Measurements from ENCODE around the gene WRAP53. TPM values are rescaled to one million over a fixed set of nuclear protein-coding genes. Genes with fewer than 3 reads are reported as not detected.
A peak's percentile ranks its signal among the peaks of the same experiment; 100 is the strongest.

The WRAP53 gene
- total RNA-seq, 1 donor from 2014 or later, result 26.4 TPM

DNA sequence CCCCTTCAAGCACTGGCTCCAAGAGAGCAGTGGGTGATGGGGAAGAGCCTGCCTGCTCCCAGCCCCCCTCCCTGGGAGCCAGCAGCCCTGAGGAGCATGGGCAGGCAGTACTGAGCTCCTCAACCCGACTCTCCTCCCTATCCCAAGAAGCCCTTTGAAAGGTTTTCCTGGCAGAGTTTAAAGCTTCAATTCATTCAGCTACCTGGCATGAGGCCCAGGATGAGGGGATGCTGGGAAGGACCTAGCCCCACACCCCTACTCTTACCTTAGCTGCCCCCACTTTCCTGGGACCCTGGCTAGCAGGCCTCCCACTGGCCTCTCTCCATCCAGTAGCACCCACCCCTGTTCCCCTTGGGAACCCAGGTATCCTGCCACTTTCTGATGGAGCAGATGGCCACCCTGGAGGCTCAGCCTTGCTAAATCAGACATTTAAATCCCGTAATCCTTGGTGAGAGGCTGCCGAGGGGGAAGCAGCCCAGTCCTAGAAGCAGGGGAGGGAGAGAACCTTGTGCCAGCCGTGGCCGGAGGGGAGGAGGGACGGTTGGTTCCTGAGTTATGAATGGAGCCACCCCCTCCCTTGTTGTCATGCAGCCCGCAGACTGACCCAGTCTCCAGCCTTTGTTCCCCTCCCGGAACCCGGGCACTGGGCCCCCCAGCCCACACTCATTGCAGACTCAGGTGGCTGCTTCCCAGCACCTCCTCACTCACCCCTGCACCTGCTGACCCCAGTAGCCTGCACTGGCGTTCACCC, 20.4 kb upstream of the WRAP53 start:
- DNase-seq (ENCODE audit: low spot score, unreplicated experiment), result no peak
- Mint-ChIP-seq H3K4me1 (ENCODE audit: low read depth) (no peaks in the 10 kb centered on the region), H3K36me3 (ENCODE audit: insufficient read depth) (peaks cover 15% of the 10 kb centered on the region), H3K4me3 (ENCODE audit: low read depth) (no peak overlapping the region), H3K27me3 (no peaks in the 10 kb centered on the region), H3K9me3 (ENCODE audit: low read depth) (no peaks in the 10 kb centered on the region), H3K27ac (no peak overlapping the region)
- TF ChIP-seq, protein P1, sequence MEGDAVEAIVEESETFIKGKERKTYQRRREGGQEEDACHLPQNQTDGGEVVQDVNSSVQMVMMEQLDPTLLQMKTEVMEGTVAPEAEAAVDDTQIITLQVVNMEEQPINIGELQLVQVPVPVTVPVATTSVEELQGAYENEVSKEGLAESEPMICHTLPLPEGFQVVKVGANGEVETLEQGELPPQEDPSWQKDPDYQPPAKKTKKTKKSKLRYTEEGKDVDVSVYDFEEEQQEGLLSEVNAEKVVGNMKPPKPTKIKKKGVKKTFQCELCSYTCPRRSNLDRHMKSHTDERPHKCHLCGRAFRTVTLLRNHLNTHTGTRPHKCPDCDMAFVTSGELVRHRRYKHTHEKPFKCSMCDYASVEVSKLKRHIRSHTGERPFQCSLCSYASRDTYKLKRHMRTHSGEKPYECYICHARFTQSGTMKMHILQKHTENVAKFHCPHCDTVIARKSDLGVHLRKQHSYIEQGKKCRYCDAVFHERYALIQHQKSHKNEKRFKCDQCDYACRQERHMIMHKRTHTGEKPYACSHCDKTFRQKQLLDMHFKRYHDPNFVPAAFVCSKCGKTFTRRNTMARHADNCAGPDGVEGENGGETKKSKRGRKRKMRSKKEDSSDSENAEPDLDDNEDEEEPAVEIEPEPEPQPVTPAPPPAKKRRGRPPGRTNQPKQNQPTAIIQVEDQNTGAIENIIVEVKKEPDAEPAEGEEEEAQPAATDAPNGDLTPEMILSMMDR (IDR thresholded peaks at IDR 0.05; ENCODE audit: unreplicated experiment), result no peak

DNA sequence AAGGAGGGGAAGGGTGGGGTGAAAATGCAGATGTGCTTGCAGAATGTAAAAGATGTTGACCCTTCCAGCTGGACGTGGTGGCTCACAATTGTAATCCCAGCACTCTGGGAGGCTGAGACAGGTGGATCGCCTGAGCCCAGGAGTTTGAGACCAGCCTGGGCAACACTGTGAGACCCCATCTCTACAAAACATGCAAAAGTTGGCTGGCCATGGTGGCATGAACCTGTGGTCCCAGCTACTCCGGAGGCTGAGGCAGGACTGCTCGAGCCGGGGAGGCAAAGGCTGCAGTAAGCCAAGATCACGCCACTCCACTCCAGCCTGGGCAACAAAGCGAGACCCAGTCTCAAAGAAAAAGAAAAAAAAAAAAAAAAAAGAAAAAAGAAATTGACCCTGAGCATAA, 19.8 kb upstream of the WRAP53 start:
- Mint-ChIP-seq H3K9me3 (ENCODE audit: low read depth) (peaks cover 3% of the 10 kb centered on the region), H3K36me3 (ENCODE audit: insufficient read depth) (peaks cover 21% of the 10 kb centered on the region), H3K4me1 (ENCODE audit: low read depth) (no peaks in the 10 kb centered on the region), H3K4me3 (ENCODE audit: low read depth) (no peak overlapping the region), H3K27ac (no peak overlapping the region), H3K27me3 (no peaks in the 10 kb centered on the region)
- TF ChIP-seq, protein P1 (IDR thresholded peaks at IDR 0.05; ENCODE audit: unreplicated experiment), result no peak
- DNase-seq (ENCODE audit: low spot score, unreplicated experiment), result no peak

DNA sequence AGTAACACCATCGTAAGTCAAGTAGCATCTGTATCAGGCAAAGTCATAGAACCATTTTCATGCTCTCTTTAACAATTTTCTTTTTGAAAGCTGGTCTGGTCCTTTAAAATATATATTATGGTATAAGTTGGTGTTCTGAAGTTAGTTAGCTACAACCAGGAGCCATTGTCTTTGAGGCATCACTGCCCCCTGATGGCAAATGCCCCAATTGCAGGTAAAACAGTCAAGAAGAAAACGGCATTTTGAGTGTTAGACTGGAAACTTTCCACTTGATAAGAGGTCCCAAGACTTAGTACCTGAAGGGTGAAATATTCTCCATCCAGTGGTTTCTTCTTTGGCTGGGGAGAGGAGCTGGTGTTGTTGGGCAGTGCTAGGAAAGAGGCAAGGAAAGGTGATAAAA, 15.0 kb upstream of the WRAP53 start:
- Mint-ChIP-seq H3K4me1 (ENCODE audit: low read depth) (no peaks in the 10 kb centered on the region), H3K27ac (no peak overlapping the region), H3K27me3 (no peaks in the 10 kb centered on the region), H3K36me3 (ENCODE audit: insufficient read depth) (peaks cover 37% of the 10 kb centered on the region), H3K4me3 (ENCODE audit: low read depth) (no peak overlapping the region), H3K9me3 (ENCODE audit: low read depth) (peaks cover 9% of the 10 kb centered on the region)
- DNase-seq (ENCODE audit: low spot score, unreplicated experiment), result no peak
- TF ChIP-seq, protein P1 (IDR thresholded peaks at IDR 0.05; ENCODE audit: unreplicated experiment), result peak; percentile 51

DNA sequence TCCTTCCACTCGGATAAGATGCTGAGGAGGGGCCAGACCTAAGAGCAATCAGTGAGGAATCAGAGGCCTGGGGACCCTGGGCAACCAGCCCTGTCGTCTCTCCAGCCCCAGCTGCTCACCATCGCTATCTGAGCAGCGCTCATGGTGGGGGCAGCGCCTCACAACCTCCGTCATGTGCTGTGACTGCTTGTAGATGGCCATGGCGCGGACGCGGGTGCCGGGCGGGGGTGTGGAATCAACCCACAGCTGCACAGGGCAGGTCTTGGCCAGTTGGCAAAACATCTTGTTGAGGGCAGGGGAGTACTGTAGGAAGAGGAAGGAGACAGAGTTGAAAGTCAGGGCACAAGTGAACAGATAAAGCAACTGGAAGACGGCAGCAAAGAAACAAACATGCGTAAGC, 13.3 kb upstream of the WRAP53 start:
- no peak overlapping the region for H3K4me3 Mint-ChIP-seq (ENCODE audit: low read depth)

DNA sequence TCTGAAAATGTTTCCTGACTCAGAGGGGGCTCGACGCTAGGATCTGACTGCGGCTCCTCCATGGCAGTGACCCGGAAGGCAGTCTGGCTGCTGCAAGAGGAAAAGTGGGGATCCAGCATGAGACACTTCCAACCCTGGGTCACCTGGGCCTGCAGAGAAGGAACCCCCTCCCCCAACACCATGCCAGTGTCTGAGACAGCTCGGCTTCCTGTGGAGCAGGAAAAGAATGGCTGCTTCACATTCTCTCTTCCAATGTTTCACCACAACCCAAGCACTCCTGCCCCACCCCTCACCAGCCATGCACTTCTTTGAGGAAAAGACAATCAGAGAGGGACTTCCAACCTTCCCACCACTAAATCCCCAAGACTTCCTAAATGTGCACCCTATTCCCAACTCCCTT, 11.7 kb upstream of the WRAP53 start:
- H3K4me1 Mint-ChIP-seq (ENCODE audit: low read depth), result no peaks in the 10 kb centered on the region
- H3K9me3 Mint-ChIP-seq (ENCODE audit: low read depth), result peaks cover 9% of the 10 kb centered on the region
- TF ChIP-seq, protein P1 (IDR thresholded peaks at IDR 0.05; ENCODE audit: unreplicated experiment), result no peak
- H3K36me3 Mint-ChIP-seq (ENCODE audit: insufficient read depth), result peaks cover 31% of the 10 kb centered on the region
- no peak overlapping the region for H3K27ac Mint-ChIP-seq
- H3K27me3 Mint-ChIP-seq, result no peaks in the 10 kb centered on the region
- DNase-seq (ENCODE audit: low spot score, unreplicated experiment), result no peak
- H3K4me3 Mint-ChIP-seq (ENCODE audit: low read depth), result no peak overlapping the region

More for the DNA sequence above, 13.3 kb upstream of the WRAP53 start:
- Mint-ChIP-seq H3K27ac (no peak overlapping the region), H3K4me1 (ENCODE audit: low read depth) (no peaks in the 10 kb centered on the region), H3K27me3 (no peaks in the 10 kb centered on the region), H3K9me3 (ENCODE audit: low read depth) (peaks cover 9% of the 10 kb centered on the region), H3K36me3 (ENCODE audit: insufficient read depth) (peaks cover 37% of the 10 kb centered on the region)
- TF ChIP-seq, protein P1 (IDR thresholded peaks at IDR 0.05; ENCODE audit: unreplicated experiment), result no peak
- no peak for DNase-seq (ENCODE audit: low spot score, unreplicated experiment)
